ENCODE results near the gene SORBS2. TPM values are rescaled to one million over a fixed set of nuclear protein-coding genes. Genes with fewer than 3 reads are reported as not detected.

Gene SORBS2
- total RNA-seq, 1 donor from 2014 or later, result 911 TPM

GRCh38 chr4:185781555-185782215 is 30.3 kb downstream of the SORBS2 start:
- no peak for ATAC-seq

DNA sequence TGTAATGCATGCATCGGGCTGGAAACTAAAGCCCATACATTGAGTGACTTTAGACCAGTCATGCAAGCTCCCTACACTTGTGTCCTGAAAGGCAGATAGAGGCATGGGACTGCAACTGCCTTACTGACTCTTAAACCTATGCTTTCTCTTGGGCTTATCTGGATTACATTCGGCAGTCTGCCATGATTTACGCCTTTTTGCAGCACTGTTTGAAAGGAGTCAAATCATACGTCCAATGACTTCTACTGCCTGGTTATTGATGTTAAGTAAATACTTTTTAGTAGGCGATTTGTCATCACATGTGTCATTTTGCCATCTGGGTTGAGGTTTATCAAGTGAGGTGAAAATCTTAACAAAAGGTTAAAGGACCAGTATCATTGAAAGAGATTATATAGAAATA is 31.5 kb downstream of the SORBS2 start:
- intact Hi-C loops (cut with micrococcal nuclease), result no loop called here
- DNase-seq (no peak), ATAC-seq (peak; percentile 11)

More at GRCh38 chr4:185781555-185782215, 30.3 kb downstream of the SORBS2 start:
- no peak for DNase-seq
- intact Hi-C loops (cut with micrococcal nuclease), result no loop called here

GRCh38 chr4:185779517-185779916 is 32.5 kb downstream of the SORBS2 start:
- ATAC-seq (no peak), DNase-seq (no peak)
- intact Hi-C loops (cut with micrococcal nuclease), result no loop called here

GRCh38 chr4:185778307-185778706 is 33.7 kb downstream of the SORBS2 start:
- intact Hi-C loops (cut with micrococcal nuclease), result no loop called here
- no peak for DNase-seq
- no peak for ATAC-seq

DNA sequence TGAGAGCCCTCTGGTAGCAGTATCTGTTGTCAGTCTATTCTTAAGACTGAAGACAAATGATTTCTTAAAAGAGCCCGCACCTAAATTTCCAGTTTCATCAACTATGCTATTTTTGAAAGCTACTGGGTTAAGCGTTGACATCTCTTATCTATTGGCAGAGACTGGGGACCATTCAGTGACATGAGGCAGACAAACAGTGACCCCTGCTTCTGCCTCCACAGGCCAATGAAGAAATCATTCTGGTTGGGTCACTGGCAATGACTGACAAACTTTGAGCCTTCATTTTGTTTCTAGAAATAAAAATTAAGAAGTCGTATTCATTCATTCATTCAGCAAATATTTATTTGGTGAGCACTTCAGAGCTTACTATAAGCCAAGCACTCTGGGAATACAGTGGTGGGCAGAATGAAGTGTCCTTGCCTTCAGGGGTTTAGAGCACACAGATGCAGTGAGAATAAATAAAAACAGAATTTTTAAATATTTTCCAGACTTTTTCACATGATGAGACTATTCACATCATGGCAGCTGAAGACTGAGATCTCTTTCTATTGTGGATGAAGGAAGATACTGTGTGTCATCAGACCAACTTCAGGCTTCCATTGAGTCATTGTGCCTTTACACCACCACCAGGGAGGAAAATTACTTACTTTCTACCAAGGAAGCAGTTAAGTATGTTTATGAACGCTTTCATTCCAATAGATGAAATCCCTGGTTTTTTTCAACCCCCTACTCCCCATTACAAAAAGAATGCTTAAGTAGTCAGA is 36.0 kb downstream of the SORBS2 start:
- ATAC-seq, result peak; percentile 79
- intact Hi-C loops (cut with micrococcal nuclease), result no loop called here
- DNase-seq, result no peak

GRCh38 chr4:185774845-185775680 is 36.9 kb downstream of the SORBS2 start:
- intact Hi-C loops (cut with micrococcal nuclease), result no loop called here
- DNase-seq, result no peak
- peak; percentile 49 for ATAC-seq

- intact Hi-C loops (cut with micrococcal nuclease), result no loop called here
- ATAC-seq, result peak; percentile 44
- no peak for DNase-seq
These were observed 37.8 kb downstream of the SORBS2 start for GRCh38 chr4:185774131-185774653.

DNA sequence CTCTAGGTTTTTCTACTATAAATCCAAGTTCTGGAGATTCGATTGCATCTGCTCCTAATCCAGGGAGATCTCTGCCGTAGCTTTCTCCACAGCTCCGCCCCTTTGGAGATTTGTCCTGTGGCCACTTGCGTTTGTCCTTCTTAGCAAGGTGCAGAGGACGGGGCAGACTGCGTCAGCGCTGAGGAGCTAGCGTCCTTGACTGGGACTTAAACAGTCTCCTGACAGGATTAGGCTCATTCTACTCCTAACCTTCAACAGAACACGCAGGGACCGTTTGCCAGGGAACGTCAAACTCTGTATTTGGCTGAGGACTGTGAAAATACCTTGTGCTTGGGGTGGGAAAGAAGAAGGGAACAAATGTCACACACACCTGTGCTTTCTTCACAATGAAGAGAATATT is 38.6 kb downstream of the SORBS2 start:
- intact Hi-C loops (cut with micrococcal nuclease), result no loop called here
- peak; percentile 76 for ATAC-seq
- DNase-seq, result peak; percentile 63

DNA sequence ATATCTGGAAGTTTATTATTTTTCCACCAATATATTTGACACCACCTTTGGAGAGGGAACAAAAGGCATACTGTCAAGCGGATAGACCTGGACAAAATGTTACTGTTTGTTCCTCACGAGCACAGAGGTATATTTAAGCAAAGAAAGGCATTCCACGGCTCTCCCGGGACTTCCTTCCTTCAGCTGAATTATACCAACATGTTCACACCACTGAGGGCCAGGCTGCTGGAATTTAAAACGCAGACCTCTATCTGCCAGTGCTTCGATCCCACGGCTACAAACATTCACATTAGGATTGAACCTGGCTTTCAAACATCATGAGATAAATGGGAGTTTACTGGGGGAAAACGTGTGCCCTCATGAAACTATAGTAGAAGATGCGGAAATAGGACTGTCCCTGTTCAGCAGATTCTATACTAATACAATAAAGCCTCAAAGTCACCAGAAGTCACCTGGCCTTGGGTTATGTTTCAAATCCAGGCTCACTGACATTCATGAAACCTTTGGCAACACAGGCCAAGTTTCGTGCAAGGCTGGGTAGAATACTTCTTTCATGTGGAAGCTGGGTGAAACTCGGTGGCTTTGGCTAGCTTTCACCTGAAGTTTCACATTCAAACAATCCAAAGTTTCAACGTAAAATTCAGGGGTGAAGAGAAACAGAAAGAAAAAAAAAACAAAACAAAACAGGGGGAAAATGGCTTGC is 39.5 kb downstream of the SORBS2 start:
- intact Hi-C loops (cut with micrococcal nuclease), result no loop called here

DNA sequence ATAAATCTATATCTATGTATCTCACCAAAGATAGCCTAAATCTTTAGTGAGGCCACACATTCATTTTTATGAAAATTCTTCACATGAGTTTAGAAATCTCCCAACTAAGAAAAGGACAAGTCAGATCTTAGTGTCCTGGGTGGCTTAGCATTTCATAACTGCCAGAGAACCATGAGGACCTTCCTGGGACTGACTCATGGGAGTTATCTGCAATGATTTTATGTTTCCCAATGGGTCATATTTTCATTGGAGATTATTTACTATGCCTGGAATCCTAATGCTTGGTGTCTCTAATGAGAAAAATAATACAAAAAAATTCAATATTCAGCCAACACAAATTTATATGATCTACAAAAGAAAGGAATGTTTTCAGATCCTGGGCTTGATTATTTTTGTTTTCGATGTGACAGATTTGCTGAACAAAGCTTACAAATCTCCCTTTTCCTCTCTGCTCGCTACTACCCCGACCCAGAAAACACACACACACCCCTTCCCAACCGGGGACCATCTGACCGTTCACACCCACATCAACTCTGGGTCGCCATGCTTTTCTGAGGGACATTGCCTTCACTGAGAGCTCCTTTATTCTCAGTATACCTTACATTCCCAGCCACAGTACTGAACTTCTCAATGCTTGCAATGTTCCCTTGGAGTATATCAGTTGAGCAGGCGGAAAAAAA is 40.1 kb downstream of the SORBS2 start:
- intact Hi-C loops (cut with micrococcal nuclease), result no loop called here
- no peak for ATAC-seq
- DNase-seq, result no peak

More for the DNA sequence above, 39.5 kb downstream of the SORBS2 start:
- DNase-seq (no peak), ATAC-seq (no peak)

GRCh38 chr4:185767528-185767927 is 44.5 kb downstream of the SORBS2 start:
- DNase-seq (no peak), ATAC-seq (peak; percentile 27)
- intact Hi-C loops (cut with micrococcal nuclease), result no loop called here

- intact Hi-C loops (cut with micrococcal nuclease), result no loop called here
- ATAC-seq, result no peak
- no peak for DNase-seq
These were observed 47.1 kb downstream of the SORBS2 start for GRCh38 chr4:185764876-185765275.

- DNase-seq, result no peak
- intact Hi-C loops (cut with micrococcal nuclease), result no loop called here
- peak; percentile 88 for ATAC-seq
These were observed 50.4 kb downstream of the SORBS2 start for GRCh38 chr4:185761352-185762235.

DNA sequence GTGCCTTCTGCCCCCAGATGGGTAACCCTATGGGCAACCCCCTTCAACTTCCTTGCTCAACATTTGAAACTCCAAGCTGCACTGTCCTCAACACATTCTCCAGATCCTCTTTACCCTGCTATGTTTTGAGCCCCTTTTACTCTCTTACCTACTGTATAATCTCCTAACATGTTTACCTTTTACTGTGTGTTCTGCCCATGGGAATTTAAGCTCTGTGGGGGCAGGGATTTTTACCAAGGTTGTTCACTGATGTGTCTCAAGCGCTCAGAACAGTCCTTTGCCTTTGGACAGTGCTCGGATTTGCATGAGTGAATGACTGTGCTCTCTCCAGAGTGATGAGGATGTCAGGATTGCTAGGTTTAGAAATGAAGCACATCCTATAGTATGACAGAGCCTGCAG is 53.2 kb downstream of the SORBS2 start:
- intact Hi-C loops (cut with micrococcal nuclease), result no loop called here
- DNase-seq, result no peak
- ATAC-seq, result no peak

- DNase-seq, result no peak
- ATAC-seq, result no peak
- intact Hi-C loops (cut with micrococcal nuclease), result no loop called here
These were observed 56.5 kb downstream of the SORBS2 start for GRCh38 chr4:185755451-185755850.

DNA sequence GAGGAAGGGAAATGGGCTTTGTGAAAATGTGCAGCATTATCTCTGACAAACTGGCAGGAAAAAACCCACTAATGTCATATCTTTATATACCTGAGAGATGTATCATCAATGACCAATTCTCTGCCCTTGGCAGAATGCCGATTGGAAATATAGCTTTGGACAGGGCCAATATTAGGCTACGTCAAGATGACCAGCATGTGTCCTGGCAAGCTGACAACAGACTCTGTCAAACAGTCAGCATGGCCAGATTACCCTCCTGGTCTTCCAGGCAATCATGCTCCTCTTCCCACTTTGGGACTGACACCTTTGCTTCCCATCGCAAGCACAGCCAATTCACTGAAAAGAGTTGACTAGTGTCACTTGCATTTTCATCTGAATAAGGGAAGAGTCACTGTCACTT is 57.0 kb downstream of the SORBS2 start:
- intact Hi-C loops (cut with micrococcal nuclease), result no loop called here
- ATAC-seq (peak; percentile 30), DNase-seq (no peak)

GRCh38 chr4:185752872-185753271 is 59.1 kb downstream of the SORBS2 start:
- intact Hi-C loops (cut with micrococcal nuclease), result no loop called here
- ATAC-seq (no peak), DNase-seq (no peak)

- DNase-seq, result no peak
- peak; percentile 12 for ATAC-seq
- intact Hi-C loops (cut with micrococcal nuclease), result no loop called here
These were observed 62.1 kb downstream of the SORBS2 start for GRCh38 chr4:185749858-185750257.
